HCT116 (cell line): ENCODE results near the gene RBPJ.

Experiments
- CEBPB ChIP-seq: IDR thresholded peaks from 2 replicates; pipeline ENCODE4 v1.6.1; 2012; ENCODE audit warnings: low read depth
- CTCF ChIP-seq, 3 experiments: fragments of 200-600 bp in 1 of 3; sonication (generic) in 1 of 3; IDR thresholded peaks in 2 of 3; conservative IDR thresholded peaks in 1 of 3; 2 replicates each; pipeline ENCODE4 v1.5.1; 2012 to 2017; ENCODE audit warnings: low read depth in 2 of 3, low read length in 2 of 3, antibody characterized with exemption in 1 of 3, borderline replicate concordance in 1 of 3, control low read depth in 1 of 3, mild to moderate bottlenecking in 1 of 3, mixed read lengths in 1 of 3, mixed run types in 1 of 3, moderate library complexity in 1 of 3; ENCODE audit not compliant: insufficient read depth in 1 of 3
- EZH2 ChIP-seq: fragments of 200-600 bp; sonication (generic); IDR thresholded peaks from 2 replicates; pipeline ENCODE4 v1.6.1; 2017; ENCODE audit warnings: antibody characterized with exemption, mixed run types
- EZH2phosphoT487 ChIP-seq: fragments of 200-600 bp; IDR thresholded peaks from 2 replicates; pipeline ENCODE4 v1.6.1; 2018; ENCODE audit warnings: antibody characterized with exemption, borderline replicate concordance
- POLR2A ChIP-seq: IDR thresholded peaks from 2 replicates; pipeline ENCODE4 v1.7.0; 2011; ENCODE audit warnings: borderline replicate concordance; ENCODE audit not compliant: insufficient read depth, insufficient read length; ENCODE audit errors: extremely low read depth
- POLR2AphosphoS5 ChIP-seq: IDR thresholded peaks from 2 replicates; pipeline ENCODE4 v1.6.1; 2011; ENCODE audit warnings: mild to moderate bottlenecking, low read depth, low read length, moderate library complexity
- RAD21 ChIP-seq: IDR thresholded peaks from 2 replicates; pipeline ENCODE4 v1.6.1; 2012; ENCODE audit warnings: low read depth, mild to moderate bottlenecking
- SIN3A ChIP-seq: IDR thresholded peaks from 2 replicates; pipeline ENCODE4 v1.6.1; 2012; ENCODE audit warnings: low read depth
- ZBTB33 ChIP-seq: IDR thresholded peaks from 2 replicates; pipeline ENCODE4 v1.6.1; 2011; ENCODE audit warnings: mild to moderate bottlenecking, low read length, moderate library complexity; ENCODE audit not compliant: insufficient replicate concordance; ENCODE audit errors: extremely low read depth
- ZFX ChIP-seq: fragments of 450-650 bp; IDR thresholded peaks from 2 replicates; pipeline ENCODE4 v1.6.1; 2017
- TF ChIP-seq, protein P1 (sequence below): IDR thresholded peaks from 2 replicates; pipeline ENCODE4 v1.6.1; 2012; ENCODE audit warnings: low read depth
- TF ChIP-seq, protein P2 (sequence below): IDR thresholded peaks from 2 replicates; pipeline ENCODE4 v1.6.1; 2012

- no peak for TF ChIP-seq POLR2A
- no peak for TF ChIP-seq CTCF (IDR thresholded peaks at IDR 0.05 in 2 of 3, conservative IDR thresholded peaks at IDR 0.05 in 1 of 3; ENCODE audit: borderline replicate concordance in 1 of 3, insufficient read depth in 1 of 3, low read depth in 2 of 3, low read length in 2 of 3)
- TF ChIP-seq RAD21: no peak
- no peak for TF ChIP-seq ZBTB33
- TF ChIP-seq EZH2: no peak
- TF ChIP-seq SIN3A: no peak
- TF ChIP-seq, protein P1, sequence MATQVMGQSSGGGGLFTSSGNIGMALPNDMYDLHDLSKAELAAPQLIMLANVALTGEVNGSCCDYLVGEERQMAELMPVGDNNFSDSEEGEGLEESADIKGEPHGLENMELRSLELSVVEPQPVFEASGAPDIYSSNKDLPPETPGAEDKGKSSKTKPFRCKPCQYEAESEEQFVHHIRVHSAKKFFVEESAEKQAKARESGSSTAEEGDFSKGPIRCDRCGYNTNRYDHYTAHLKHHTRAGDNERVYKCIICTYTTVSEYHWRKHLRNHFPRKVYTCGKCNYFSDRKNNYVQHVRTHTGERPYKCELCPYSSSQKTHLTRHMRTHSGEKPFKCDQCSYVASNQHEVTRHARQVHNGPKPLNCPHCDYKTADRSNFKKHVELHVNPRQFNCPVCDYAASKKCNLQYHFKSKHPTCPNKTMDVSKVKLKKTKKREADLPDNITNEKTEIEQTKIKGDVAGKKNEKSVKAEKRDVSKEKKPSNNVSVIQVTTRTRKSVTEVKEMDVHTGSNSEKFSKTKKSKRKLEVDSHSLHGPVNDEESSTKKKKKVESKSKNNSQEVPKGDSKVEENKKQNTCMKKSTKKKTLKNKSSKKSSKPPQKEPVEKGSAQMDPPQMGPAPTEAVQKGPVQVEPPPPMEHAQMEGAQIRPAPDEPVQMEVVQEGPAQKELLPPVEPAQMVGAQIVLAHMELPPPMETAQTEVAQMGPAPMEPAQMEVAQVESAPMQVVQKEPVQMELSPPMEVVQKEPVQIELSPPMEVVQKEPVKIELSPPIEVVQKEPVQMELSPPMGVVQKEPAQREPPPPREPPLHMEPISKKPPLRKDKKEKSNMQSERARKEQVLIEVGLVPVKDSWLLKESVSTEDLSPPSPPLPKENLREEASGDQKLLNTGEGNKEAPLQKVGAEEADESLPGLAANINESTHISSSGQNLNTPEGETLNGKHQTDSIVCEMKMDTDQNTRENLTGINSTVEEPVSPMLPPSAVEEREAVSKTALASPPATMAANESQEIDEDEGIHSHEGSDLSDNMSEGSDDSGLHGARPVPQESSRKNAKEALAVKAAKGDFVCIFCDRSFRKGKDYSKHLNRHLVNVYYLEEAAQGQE: no peak
- no peak for TF ChIP-seq POLR2AphosphoS5
- no peak for TF ChIP-seq CEBPB
- TF ChIP-seq ZFX: no peak
- TF ChIP-seq, protein P2, sequence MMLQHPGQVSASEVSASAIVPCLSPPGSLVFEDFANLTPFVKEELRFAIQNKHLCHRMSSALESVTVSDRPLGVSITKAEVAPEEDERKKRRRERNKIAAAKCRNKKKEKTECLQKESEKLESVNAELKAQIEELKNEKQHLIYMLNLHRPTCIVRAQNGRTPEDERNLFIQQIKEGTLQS: no peak
- TF ChIP-seq EZH2phosphoT487: no peak
These were observed 21.4 kb upstream of the RBPJ start for GRCh38 chr4:26299254-26299882.
